HG03066 (cell line): ENCODE results near the gene NAT16.

Experiments used
- ATAC-seq: cut with Tn5 transposase; IDR thresholded peaks from one replicate; pipeline ENCODE4 v1.9.1; 2021; ENCODE audit warnings: low read depth; ENCODE audit not compliant: unreplicated experiment

Gene NAT16

GRCh38 chr7:101172854-101173751, 7.0 kb downstream of the NAT16 start:
- no peak for ATAC-seq

- ATAC-seq = no peak
Observed at GRCh38 chr7:101172005-101172853, 7.9 kb downstream of the NAT16 start.

GRCh38 chr7:101171442-101171837, 8.7 kb downstream of the NAT16 start:
- ATAC-seq = no peak

DNA sequence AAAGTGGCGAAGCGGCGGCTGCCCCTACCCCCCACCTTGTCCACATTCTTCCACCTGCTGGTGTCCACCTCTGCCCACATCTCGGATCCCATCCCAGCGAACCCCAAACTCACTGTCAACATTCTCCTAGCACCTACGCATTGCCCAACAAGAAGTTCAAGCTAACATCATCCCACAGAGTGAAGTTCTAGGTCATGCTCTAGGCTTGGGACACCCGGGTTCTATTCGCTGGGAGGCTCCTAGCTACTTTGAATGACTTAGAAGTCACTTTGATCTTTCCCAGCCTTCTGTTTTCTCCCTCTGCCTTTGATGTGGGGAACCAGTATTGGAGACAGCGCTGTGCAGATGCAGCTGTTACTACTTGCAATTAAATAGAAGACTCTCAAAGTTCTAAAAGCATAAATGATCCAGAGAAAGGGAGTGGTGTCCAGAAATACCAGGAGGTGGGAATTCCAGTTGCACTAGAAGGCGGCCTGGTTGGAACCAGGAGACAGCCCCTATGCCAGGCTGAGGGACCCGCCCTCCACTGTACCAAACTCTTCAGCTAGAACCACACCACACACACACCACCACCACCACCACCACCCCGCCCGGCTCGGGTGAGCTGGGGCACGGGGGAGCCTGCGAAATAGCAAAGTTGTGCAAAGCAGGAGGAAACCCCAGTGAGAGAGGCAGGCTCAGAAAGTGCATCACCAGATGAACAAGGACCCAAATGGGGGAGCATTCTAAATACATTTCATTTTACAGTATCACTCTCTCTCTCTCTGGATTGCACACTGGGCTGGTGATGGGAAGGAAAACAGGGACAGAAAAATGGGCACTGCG, 9.3 kb downstream of the NAT16 start:
- no peak for ATAC-seq

- ATAC-seq = no peak
Observed at GRCh38 chr7:101169838-101170551, 10.1 kb downstream of the NAT16 start.

GRCh38 chr7:101169110-101169837, 10.8 kb downstream of the NAT16 start:
- no peak for ATAC-seq

- no peak for ATAC-seq
Observed at GRCh38 chr7:101168412-101169049, 11.6 kb downstream of the NAT16 start.

DNA sequence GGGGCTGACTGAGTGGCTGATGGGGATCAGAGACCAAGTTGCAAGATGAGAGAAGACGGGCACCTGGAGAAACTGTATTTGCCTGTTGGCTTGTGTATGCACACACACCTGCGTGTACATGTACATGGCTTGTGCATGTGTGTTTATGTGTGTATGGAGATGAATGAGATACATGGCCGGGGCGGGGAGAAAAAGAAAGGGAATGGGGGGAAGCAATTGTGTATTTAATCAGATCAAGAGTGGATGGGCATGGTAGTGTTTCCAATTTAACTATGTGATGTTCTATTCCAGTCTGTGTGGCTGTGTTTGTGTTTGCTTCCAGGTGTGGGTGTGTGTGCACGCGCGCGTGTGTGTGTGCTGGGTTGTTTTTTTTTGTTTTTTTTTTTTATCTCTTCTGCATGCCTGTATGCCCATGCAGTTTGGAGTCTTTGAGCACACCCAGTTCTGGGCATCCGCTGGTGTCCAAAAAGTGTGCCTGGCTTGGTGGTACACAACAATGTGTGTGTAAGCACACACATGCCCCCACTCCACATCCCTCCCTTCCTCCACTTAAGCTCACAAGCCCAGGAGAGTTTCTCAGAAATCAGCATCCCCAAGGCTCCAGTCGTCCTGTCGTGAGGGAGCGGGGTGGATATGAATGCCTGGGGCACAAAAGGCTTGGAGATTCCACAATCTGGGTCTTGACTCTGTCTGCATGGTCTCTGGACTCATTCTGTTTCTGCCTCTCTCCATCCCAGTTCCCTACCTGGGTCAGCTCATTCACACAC, 12.3 kb downstream of the NAT16 start:
- no peak for ATAC-seq

DNA sequence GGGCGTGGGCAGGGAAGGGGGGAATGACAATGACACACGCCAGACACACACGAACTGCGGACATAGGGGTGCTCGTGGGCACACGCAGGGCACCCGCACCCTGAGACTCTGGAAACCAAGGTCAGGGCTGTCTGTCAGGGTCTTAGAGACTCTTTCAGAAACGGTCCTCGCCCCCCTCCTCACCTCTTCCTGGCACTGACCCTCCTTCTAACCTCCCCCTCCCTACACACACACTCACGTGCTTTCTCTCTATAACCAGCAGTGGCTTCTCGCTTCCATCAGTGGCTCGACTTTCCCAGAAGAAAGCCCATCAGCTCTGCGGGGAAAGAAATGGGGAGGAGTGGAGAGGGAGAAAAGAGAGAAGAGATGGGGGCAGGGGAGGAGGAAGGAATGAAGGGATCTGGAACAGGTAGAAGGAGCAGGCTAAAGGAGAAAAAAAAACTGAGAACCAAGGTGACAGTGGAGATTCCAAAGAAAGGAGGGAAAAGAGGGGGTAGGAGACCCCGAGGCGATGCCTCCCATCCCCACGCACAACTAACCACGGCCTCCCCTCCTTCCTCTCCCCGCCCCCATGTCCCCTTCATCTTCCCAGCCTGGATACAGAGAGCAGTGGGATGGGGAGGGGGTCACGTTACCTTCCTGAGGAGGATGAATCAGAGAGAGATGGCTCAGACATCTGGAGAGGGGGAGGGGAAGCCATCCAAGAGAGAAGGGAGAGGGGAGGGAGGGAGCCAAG, 13.0 kb downstream of the NAT16 start:
- no peak for ATAC-seq

GRCh38 chr7:101166648-101166908, 13.5 kb downstream of the NAT16 start:
- ATAC-seq = no peak

- no peak for ATAC-seq
Observed at GRCh38 chr7:101165958-101166647, 14.0 kb downstream of the NAT16 start.

DNA sequence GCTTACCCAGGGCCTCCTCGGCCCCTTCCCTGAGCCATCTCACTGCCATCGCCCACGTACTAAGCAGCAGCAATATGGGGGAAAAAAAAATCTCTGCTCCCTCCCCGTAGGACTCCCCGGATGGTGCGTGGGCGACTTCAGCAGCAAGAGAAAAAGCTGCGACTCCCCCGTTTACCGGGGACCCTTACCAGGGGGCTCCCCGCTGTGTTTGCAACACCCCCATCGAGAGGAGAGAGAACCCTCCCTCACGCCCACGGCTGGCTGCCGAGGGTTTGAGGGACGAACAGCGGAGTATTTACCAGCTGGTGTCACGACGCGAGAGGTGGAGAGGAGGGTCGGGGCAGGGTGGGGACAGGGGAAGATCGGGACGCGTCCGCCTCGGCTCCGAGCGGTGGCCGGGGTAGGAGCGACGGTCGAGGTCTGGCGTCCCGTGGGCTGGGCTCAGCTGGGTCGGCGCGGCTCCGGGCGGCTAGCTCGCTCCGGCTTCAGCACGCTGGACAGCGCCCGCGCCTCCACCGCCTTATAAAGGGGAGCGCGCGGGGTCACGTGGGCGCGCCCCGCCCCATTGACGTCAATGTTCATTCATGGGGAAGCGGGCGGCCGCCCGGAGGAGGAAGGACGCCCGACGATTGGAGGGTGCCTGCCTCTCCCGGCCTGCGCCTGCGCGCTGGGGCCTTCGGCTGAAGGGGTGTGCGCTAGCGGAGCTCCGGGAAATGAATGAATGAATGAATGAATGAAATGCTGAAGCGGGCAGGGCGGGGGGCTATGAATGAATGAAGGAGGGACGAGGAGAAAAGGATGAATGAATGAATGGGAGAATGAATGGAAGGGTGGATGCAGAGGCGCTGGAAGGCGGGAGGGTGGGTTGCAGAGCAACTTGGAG, 14.8 kb downstream of the NAT16 start, which contains the start of gene VGF:
Gene VGF (minus strand): TSS at position 495 of the 883 bp plus-strand sequence. CDS start 726 bp downstream, outside the sequence.
- ATAC-seq = peak; percentile 55

DNA sequence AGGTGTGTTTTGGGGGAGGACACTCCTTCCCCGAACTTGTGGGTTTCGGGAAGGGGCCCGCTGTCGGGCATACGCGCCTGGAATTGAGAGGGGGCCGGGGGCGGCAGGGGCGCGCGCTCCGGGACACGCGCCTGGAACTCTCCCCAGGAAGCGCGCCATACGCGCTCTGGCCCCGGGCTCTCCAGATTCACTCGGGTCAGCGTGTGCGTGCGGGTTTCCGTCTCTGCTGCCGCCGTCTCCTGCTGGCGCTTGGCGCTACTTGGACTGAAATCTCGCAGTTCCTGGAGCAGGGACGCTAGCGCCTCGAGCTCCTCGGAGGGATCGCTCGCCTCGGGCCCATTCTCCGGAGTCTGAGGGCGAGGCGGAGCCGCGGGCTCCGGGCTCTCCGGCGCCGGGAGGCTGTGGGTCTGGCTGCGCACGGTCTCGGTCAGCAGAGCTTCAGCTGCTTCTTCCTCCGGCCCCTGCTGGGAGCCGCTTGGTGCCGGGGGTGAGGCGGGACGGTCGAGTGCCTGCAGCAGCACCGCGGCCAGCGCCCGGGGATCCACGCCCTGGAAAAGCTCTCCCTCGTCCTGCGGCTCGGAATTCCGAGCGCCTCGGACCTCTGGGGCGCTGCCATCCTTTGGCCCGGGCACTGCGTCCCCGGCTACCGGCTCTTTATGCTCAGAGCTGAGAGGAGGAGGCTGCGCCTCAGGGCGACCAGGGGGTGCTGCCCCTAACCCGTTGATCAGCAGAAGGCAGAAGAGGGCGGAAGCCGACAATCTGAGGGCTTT, 15.8 kb downstream of the NAT16 start:
- no peak for ATAC-seq

- ATAC-seq = no peak
Observed at GRCh38 chr7:101163279-101164070, 16.6 kb downstream of the NAT16 start.
